ENCODE results near the gene MBIP.

The MBIP gene

GRCh38 chr14:36306836-36307235 lies 13.6 kb downstream of the MBIP start:
- DNase-seq = no peak

GRCh38 chr14:36304895-36305294 lies 15.5 kb downstream of the MBIP start:
- no peak for DNase-seq

- no peak for DNase-seq
These were observed 16.5 kb downstream of the MBIP start for GRCh38 chr14:36303960-36304359.

- no peak for DNase-seq
These were observed 17.6 kb downstream of the MBIP start for GRCh38 chr14:36302823-36303222.

GRCh38 chr14:36301159-36301558 lies 19.3 kb downstream of the MBIP start:
- no peak for DNase-seq

GRCh38 chr14:36300337-36300736 lies 20.1 kb downstream of the MBIP start:
- DNase-seq = no peak

GRCh38 chr14:36295642-36296627 lies 24.5 kb downstream of the MBIP start:
- DNase-seq = no peak

- DNase-seq = no peak
These were observed 25.9 kb downstream of the MBIP start for GRCh38 chr14:36294543-36294942.

GRCh38 chr14:36293824-36294223 lies 26.6 kb downstream of the MBIP start:
- no peak for DNase-seq

GRCh38 chr14:36289954-36290353 lies 30.5 kb downstream of the MBIP start:
- DNase-seq = no peak

- DNase-seq = no peak
These were observed 31.9 kb downstream of the MBIP start for GRCh38 chr14:36288496-36288895.

GRCh38 chr14:36284971-36285595 lies 35.4 kb downstream of the MBIP start:
- no peak for DNase-seq

- DNase-seq = no peak
These were observed 39.1 kb downstream of the MBIP start for GRCh38 chr14:36281309-36281708.

- no peak for DNase-seq
These were observed 40.9 kb downstream of the MBIP start for GRCh38 chr14:36279306-36280190.

GRCh38 chr14:36275741-36276140 lies 44.7 kb downstream of the MBIP start:
- DNase-seq = no peak

- no peak for DNase-seq
These were observed 48.2 kb downstream of the MBIP start for GRCh38 chr14:36271939-36272907.

GRCh38 chr14:36271222-36271621 lies 49.2 kb downstream of the MBIP start:
- no peak for DNase-seq

- DNase-seq = no peak
These were observed 50.2 kb downstream of the MBIP start for GRCh38 chr14:36270191-36270590.

GRCh38 chr14:36268121-36268520 lies 52.3 kb downstream of the MBIP start:
- DNase-seq = no peak

- no peak for DNase-seq
These were observed 55.8 kb downstream of the MBIP start for GRCh38 chr14:36264595-36264994.

GRCh38 chr14:36264107-36264506 lies 56.3 kb downstream of the MBIP start:
- no peak for DNase-seq
